OCI-LY7 (cell line): ENCODE data around the gene DLGAP5. TPM values are rescaled to one million over a fixed set of nuclear protein-coding genes. Genes with fewer than 3 reads are reported as not detected.

Source experiments
- BruUV-seq: library from RNA; stranded (reverse); fragments of 400-500 nt; replicated peaks from 2 replicates; lab custom pipeline; 2021; lab: Mats Ljungman, UMichigan
- CTCF ChIA-PET: fragments of 300-600 bp; sonication (Branson Sonifier 250); formaldehyde crosslinking; loops from one replicate; lab custom pipeline; 2022; ENCODE audit warnings: antibody characterized with exemption; ENCODE audit not compliant: unreplicated experiment; lab: Charles Lee
- POLR2A ChIA-PET: fragments of 300-600 bp; sonication (Branson Sonifier 250); formaldehyde crosslinking; loops from one replicate; lab custom pipeline; 2022; ENCODE audit warnings: antibody characterized with exemption; lab: Charles Lee
- DNase-seq: peaks from one replicate; pipeline ENCODE4 v3.0.0-alpha.2; 2015; ENCODE audit warnings: low spot score
- H2AFZ ChIP-seq: fragments of 200-600 bp; sonication (generic), shearing (Covaris generic); 2 replicates; pipeline ENCODE4 v1.6.1; 2014; ENCODE audit warnings: mild to moderate bottlenecking, antibody characterized with exemption, low read length, moderate library complexity
- H3K27ac ChIP-seq: fragments of 200-600 bp; sonication (generic); 2 replicates; pipeline ENCODE4 v1.5.1; 2014; ENCODE audit warnings: mixed run types, low read depth, mild to moderate bottlenecking, moderate library complexity, low read length, inconsistent platforms; ENCODE audit not compliant: poor library complexity, severe bottlenecking
- H3K36me3 ChIP-seq: fragments of 200-600 bp; sonication (generic); 2 replicates; pipeline ENCODE4 v1.6.1; 2014; ENCODE audit warnings: mild to moderate bottlenecking, antibody characterized with exemption, low read length, moderate library complexity, mixed read lengths; ENCODE audit not compliant: insufficient read depth
- H3K4me1 ChIP-seq: fragments of 200-600 bp; sonication (generic); 2 replicates; pipeline ENCODE4 v1.5.1; 2014; ENCODE audit warnings: mild to moderate bottlenecking, low read length; ENCODE audit not compliant: insufficient read depth, poor library complexity, severe bottlenecking
- H3K4me2 ChIP-seq: fragments of 200-600 bp; sonication (generic); 2 replicates; pipeline ENCODE4 v1.6.1; 2014; ENCODE audit warnings: mild to moderate bottlenecking, low read length
- H3K4me3 ChIP-seq: fragments of 200-600 bp; sonication (generic); 2 replicates; pipeline ENCODE4 v1.5.1; 2014; ENCODE audit warnings: mild to moderate bottlenecking, low read depth, low read length; ENCODE audit not compliant: poor library complexity, severe bottlenecking
- H3K79me2 ChIP-seq: fragments of 200-600 bp; sonication (generic); 2 replicates; pipeline ENCODE4 v1.6.1; 2016; ENCODE audit warnings: low read depth, mild to moderate bottlenecking, low read length, moderate library complexity, mixed read lengths; ENCODE audit not compliant: insufficient read depth
- H3K9me2 ChIP-seq: fragments of 200-600 bp; sonication (generic); 2 replicates; pipeline ENCODE4 v1.6.1; 2016; ENCODE audit warnings: mild to moderate bottlenecking, low read length, mixed read lengths; ENCODE audit not compliant: insufficient read depth
- H3K9me3 ChIP-seq: fragments of 200-600 bp; sonication (generic); 2 replicates; pipeline ENCODE4 v1.6.1; 2014; ENCODE audit warnings: mild to moderate bottlenecking, mixed run types, low read length, mixed read lengths
- H4K20me1 ChIP-seq: fragments of 200-600 bp; sonication (generic); 2 replicates; pipeline ENCODE4 v1.6.1; 2014; ENCODE audit warnings: mild to moderate bottlenecking, antibody characterized with exemption, low read length, moderate library complexity, mixed read lengths; ENCODE audit not compliant: insufficient read depth
- EZH2phosphoT487 ChIP-seq: fragments of 200-600 bp; sonication (generic); IDR thresholded peaks from 2 replicates; pipeline ENCODE4 v1.6.1; 2018; ENCODE audit warnings: low read depth, borderline replicate concordance, mild to moderate bottlenecking, mixed run types, antibody characterized with exemption, low read length, moderate library complexity, mixed read lengths
- intact Hi-C: fragments of 100-400 bp; cut with micrococcal nuclease; formaldehyde crosslinking; loops from one replicate; pipeline ENCODE4 v1.10.0; 2022; ENCODE audit not compliant: unreplicated experiment
- total RNA-seq, 2 experiments: library from RNA; depleted of rRNA in 1 of 2; stranded (reverse); fragments of >200 nt in 1 of 2; shearing (Covaris generic) in 1 of 2; gene quantifications; 2 replicates each; pipeline ENCODE4 v1.2.3, GENCODE V29; 2014 to 2022
- TF ChIP-seq, protein P1 (sequence below): fragments of 200-600 bp; sonication (generic); conservative IDR thresholded peaks from 2 replicates; pipeline ENCODE4 v1.5.1; 2014; ENCODE audit warnings: mild to moderate bottlenecking, antibody characterized with exemption, low read length, moderate library complexity, mixed read lengths

DLGAP5 gene
- total RNA-seq, 2 experiments from 2014 or later = 57.6 to 92.2 TPM

DNA sequence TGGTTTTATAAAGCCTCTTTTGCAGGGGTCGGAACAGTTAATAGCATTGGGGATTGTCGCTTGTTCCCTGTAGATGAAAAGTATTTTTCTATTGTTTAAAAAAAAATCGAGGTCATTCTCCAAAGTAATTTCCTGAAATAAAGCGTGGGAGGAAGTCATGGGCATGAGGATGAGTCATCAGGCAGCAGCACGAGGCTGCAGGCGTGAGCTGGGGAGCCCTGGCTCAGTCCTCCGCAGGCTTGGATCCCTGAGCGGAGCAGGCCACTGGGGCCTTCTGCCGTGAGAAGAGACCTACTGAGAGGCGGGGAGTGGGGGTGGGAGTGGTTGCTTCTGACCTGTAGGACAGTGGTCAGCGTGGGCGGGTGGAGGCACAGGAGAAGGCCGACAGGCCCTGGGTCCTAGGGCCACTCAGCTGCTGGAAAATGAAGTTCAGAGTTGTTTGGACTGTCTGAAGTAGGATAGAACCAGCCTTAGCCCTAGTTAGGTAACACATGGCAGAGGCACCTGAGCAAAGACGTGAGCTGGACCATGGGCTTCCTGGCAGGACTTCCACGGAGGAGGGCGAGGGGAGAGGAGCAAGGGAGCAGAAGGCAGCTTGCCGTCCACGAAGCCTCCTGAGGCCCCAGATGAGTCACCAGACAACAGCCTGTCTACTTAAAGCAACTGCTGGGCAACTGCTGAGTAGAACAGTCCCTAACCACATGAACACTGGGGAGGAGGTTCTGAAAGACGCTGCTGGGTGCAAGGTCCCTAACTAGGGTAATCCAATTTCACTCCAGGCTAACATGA, 83.4 kb downstream of the DLGAP5 start:
- ChIA-PET CTCF (interaction anchor here (0.6 kb wide), 1 partner anchor 19 kb away, joined by 3 read pairs; no protein-coding TSS in a partner anchor), POLR2A (interaction anchor here (0.6 to 1.5 kb wide), 3 partner anchors 10 to 49 kb away, joined by 3 to 5 read pairs (median 3); no protein-coding TSS in a partner anchor)
- DNase-seq = no peak
- Histone ChIP-seq H4K20me1 (no peaks in the 10 kb centered on the region), H2AFZ (no peak overlapping the region), H3K79me2 (no peaks in the 10 kb centered on the region), H3K4me1 (peaks cover 15% of the 10 kb centered on the region), H3K27ac (no peak overlapping the region), H3K4me3 (no peak overlapping the region), H3K9me2 (no peaks in the 10 kb centered on the region), H3K4me2 (no peak overlapping the region), H3K36me3 (peaks cover 7% of the 10 kb centered on the region; the same call in 1 of the 2 replicates), H3K9me3 (no peaks in the 10 kb centered on the region; the same call in 1 of the 2 replicates)
- no peak for TF ChIP-seq EZH2phosphoT487
- TF ChIP-seq, protein P1, sequence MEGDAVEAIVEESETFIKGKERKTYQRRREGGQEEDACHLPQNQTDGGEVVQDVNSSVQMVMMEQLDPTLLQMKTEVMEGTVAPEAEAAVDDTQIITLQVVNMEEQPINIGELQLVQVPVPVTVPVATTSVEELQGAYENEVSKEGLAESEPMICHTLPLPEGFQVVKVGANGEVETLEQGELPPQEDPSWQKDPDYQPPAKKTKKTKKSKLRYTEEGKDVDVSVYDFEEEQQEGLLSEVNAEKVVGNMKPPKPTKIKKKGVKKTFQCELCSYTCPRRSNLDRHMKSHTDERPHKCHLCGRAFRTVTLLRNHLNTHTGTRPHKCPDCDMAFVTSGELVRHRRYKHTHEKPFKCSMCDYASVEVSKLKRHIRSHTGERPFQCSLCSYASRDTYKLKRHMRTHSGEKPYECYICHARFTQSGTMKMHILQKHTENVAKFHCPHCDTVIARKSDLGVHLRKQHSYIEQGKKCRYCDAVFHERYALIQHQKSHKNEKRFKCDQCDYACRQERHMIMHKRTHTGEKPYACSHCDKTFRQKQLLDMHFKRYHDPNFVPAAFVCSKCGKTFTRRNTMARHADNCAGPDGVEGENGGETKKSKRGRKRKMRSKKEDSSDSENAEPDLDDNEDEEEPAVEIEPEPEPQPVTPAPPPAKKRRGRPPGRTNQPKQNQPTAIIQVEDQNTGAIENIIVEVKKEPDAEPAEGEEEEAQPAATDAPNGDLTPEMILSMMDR = no peak
- intact Hi-C loops = loop anchor here (10.0 kb wide), 1 partner anchor 477 kb away; the partner anchor contains the start of gene KTN1
- BruUV-seq = no TSS peak

DNA sequence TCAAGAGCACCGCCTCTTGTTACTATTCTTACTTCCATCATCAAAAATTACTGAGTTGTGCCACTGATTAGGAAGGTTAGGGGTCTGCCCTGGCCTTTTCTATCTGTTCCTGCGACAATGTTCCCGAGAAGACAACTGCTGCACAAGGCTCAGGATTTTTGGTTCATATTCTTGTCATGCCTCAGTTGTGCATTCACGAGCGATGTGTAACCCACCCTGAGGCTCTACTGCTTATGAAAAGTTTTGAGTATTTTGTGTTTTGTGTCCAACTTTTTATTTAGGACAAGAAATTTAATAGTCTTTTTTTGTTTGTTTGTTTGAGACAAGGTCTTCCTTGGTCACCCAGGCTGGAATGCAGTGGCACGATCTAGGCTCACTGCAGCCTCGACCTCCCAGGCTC, 85.4 kb downstream of the DLGAP5 start:
- peaks cover 33% of the 10 kb centered on the region for H3K4me1 ChIP-seq
- H2AFZ ChIP-seq = no peak overlapping the region
- CTCF ChIA-PET = no interaction called here
- POLR2A ChIA-PET = interaction anchor here (0.9 to 1.1 kb wide), 2 partner anchors 8 to 14 kb away, joined by 3 read pairs; no protein-coding TSS in a partner anchor
- H3K9me2 ChIP-seq = no peaks in the 10 kb centered on the region
- H3K36me3 ChIP-seq = peaks cover 7% of the 10 kb centered on the region; the same call in 1 of the 2 replicates
- H3K4me2 ChIP-seq = no peak overlapping the region
- intact Hi-C loops = loop anchor here (10.0 kb wide), 1 partner anchor 479 kb away; the partner anchor contains the start of gene KTN1
- no peak for DNase-seq
- no peaks in the 10 kb centered on the region for H3K79me2 ChIP-seq
- no TSS peak for BruUV-seq
- no peak overlapping the region for H3K4me3 ChIP-seq
- no peak for TF ChIP-seq EZH2phosphoT487
- TF ChIP-seq, protein P1 = no peak
- no peaks in the 10 kb centered on the region for H4K20me1 ChIP-seq
- no peaks in the 10 kb centered on the region; the same call in 1 of the 2 replicates for H3K9me3 ChIP-seq
- no peak overlapping the region for H3K27ac ChIP-seq
